Measurements from ENCODE around the gene MEIOB. TPM values are rescaled to one million over a fixed set of nuclear protein-coding genes. Genes with fewer than 3 reads are reported as not detected.

MEIOB gene
- total and polyA plus RNA-seq, 2 experiments from 2014 or later: 0.14 TPM; not detected in 1

GRCh38 chr16:1787056-1787321 lies 85.0 kb downstream of the MEIOB start:
- Histone ChIP-seq H3F3A (ENCODE audit: insufficient read depth) (0 out of 2 replicates have a peak, but pooled peaks cover 3% of the 10 kb centered on the region), H3K36me3 (ENCODE audit: low read depth) (no peaks in the 10 kb centered on the region; the same call in 1 of the 2 replicates), H2AFZ (no peak overlapping the region), H3K9ac (no peak overlapping the region), H3K4me3 (no peak overlapping the region), H3K79me2 (ENCODE audit: insufficient read depth) (peaks cover 46% of the 10 kb centered on the region), H3K27me3 (replicated peaks; ENCODE audit: insufficient read depth) (no peaks in the 10 kb centered on the region), H4K20me1 (ENCODE audit: insufficient read depth) (no peaks in the 10 kb centered on the region), H3K4me1 (ENCODE audit: insufficient read depth) (no peaks in the 10 kb centered on the region), H3K4me2 (ENCODE audit: unreplicated experiment) (no peak overlapping the region), H3K9me3 (ENCODE audit: low read depth) (no peaks in the 10 kb centered on the region), H3K27ac (no peak overlapping the region), H3K9me2 (ENCODE audit: insufficient read depth) (no peaks in the 10 kb centered on the region)
- WGBS, 2 experiments (ENCODE audit: low coverage in 1 of 2, low lambda C conversion rate in 2 of 2, missing lambda C conversion rate in 2 of 2): 73 to 80% methylated on average over 6 of the region's 6 CpGs
- TF ChIP-seq EZH2 (IDR thresholded peaks at IDR 0.05; ENCODE audit: insufficient read depth, poor library complexity, severe bottlenecking) (no peak), EZH2phosphoT487 (IDR thresholded peaks at IDR 0.05; ENCODE audit: insufficient read depth, low read depth) (no peak)
- in situ Hi-C loops (cut with MboI): no loop called here
- DNase-seq: no peak

GRCh38 chr16:1786242-1787055 lies 85.5 kb downstream of the MEIOB start:
- in situ Hi-C loops (cut with MboI): no loop called here
- Histone ChIP-seq H3F3A (ENCODE audit: insufficient read depth) (0 out of 2 replicates have a peak, but pooled peaks cover 3% of the 10 kb centered on the region), H3K4me3 (no peak overlapping the region), H3K27me3 (replicated peaks; ENCODE audit: insufficient read depth) (no peaks in the 10 kb centered on the region), H3K4me2 (ENCODE audit: unreplicated experiment) (no peak overlapping the region), H4K20me1 (ENCODE audit: insufficient read depth) (no peaks in the 10 kb centered on the region), H3K9ac (no peak overlapping the region), H3K36me3 (ENCODE audit: low read depth) (no peaks in the 10 kb centered on the region; the same call in 1 of the 2 replicates), H3K79me2 (ENCODE audit: insufficient read depth) (peaks cover 46% of the 10 kb centered on the region), H3K9me2 (ENCODE audit: insufficient read depth) (no peaks in the 10 kb centered on the region), H3K9me3 (ENCODE audit: low read depth) (no peaks in the 10 kb centered on the region), H3K4me1 (ENCODE audit: insufficient read depth) (no peaks in the 10 kb centered on the region), H3K27ac (no peak overlapping the region), H2AFZ (no peak overlapping the region)
- TF ChIP-seq EZH2 (IDR thresholded peaks at IDR 0.05; ENCODE audit: insufficient read depth, poor library complexity, severe bottlenecking): no peak
- no peak for TF ChIP-seq EZH2phosphoT487 (IDR thresholded peaks at IDR 0.05; ENCODE audit: insufficient read depth, low read depth)
- DNase-seq: no peak
- 86% methylated on average over 26 to 51 of the region's 51 CpGs for WGBS, 2 experiments (ENCODE audit: low coverage in 1 of 2, low lambda C conversion rate in 2 of 2, missing lambda C conversion rate in 2 of 2)

GRCh38 chr16:1785846-1786170 lies 86.2 kb downstream of the MEIOB start:
- no peak overlapping the region for H3K9ac ChIP-seq
- H3F3A ChIP-seq (ENCODE audit: insufficient read depth): 0 out of 2 replicates have a peak, but pooled peaks cover 4% of the 10 kb centered on the region
- no peak overlapping the region for H3K27ac ChIP-seq
- H3K36me3 ChIP-seq (ENCODE audit: low read depth): no peaks in the 10 kb centered on the region; the same call in 1 of the 2 replicates
- WGBS, 2 experiments (ENCODE audit: low coverage in 1 of 2, low lambda C conversion rate in 2 of 2, missing lambda C conversion rate in 2 of 2): 92 to 96% methylated on average over 13 to 14 of the region's 14 CpGs
- DNase-seq: no peak
- H3K79me2 ChIP-seq (ENCODE audit: insufficient read depth): peaks cover 53% of the 10 kb centered on the region
- no peak overlapping the region for H3K4me3 ChIP-seq
- no peak overlapping the region for H2AFZ ChIP-seq
- no peaks in the 10 kb centered on the region for H3K27me3 ChIP-seq (replicated peaks; ENCODE audit: insufficient read depth)
- H3K4me2 ChIP-seq (ENCODE audit: unreplicated experiment): no peak overlapping the region
- no peaks in the 10 kb centered on the region for H3K4me1 ChIP-seq (ENCODE audit: insufficient read depth)
- no peaks in the 10 kb centered on the region for H4K20me1 ChIP-seq (ENCODE audit: insufficient read depth)
- H3K9me2 ChIP-seq (ENCODE audit: insufficient read depth): no peaks in the 10 kb centered on the region
- no peaks in the 10 kb centered on the region for H3K9me3 ChIP-seq (ENCODE audit: low read depth)
- TF ChIP-seq EZH2 (IDR thresholded peaks at IDR 0.05; ENCODE audit: insufficient read depth, poor library complexity, severe bottlenecking): no peak
- no peak for TF ChIP-seq EZH2phosphoT487 (IDR thresholded peaks at IDR 0.05; ENCODE audit: insufficient read depth, low read depth)
- in situ Hi-C loops (cut with MboI): no loop called here

- Histone ChIP-seq H2AFZ (no peak overlapping the region), H3K27me3 (replicated peaks; ENCODE audit: insufficient read depth) (no peaks in the 10 kb centered on the region), H3K4me2 (ENCODE audit: unreplicated experiment) (no peak overlapping the region), H3F3A (ENCODE audit: insufficient read depth) (0 out of 2 replicates have a peak, but pooled peaks cover 8% of the 10 kb centered on the region), H3K9me2 (ENCODE audit: insufficient read depth) (no peaks in the 10 kb centered on the region), H3K27ac (no peak overlapping the region), H3K9me3 (ENCODE audit: low read depth) (no peaks in the 10 kb centered on the region), H3K79me2 (ENCODE audit: insufficient read depth) (peaks cover 58% of the 10 kb centered on the region), H4K20me1 (ENCODE audit: insufficient read depth) (no peaks in the 10 kb centered on the region), H3K9ac (no peak overlapping the region), H3K4me3 (no peak overlapping the region), H3K36me3 (ENCODE audit: low read depth) (no peaks in the 10 kb centered on the region; the same call in 1 of the 2 replicates), H3K4me1 (ENCODE audit: insufficient read depth) (no peaks in the 10 kb centered on the region)
- in situ Hi-C loops (cut with MboI): no loop called here
- DNase-seq: no peak
- 86% methylated on average over 26 of the region's 26 CpGs for WGBS, 2 experiments (ENCODE audit: low coverage in 1 of 2, low lambda C conversion rate in 2 of 2, missing lambda C conversion rate in 2 of 2)
- no peak for TF ChIP-seq EZH2 (IDR thresholded peaks at IDR 0.05; ENCODE audit: insufficient read depth, poor library complexity, severe bottlenecking)
- TF ChIP-seq EZH2phosphoT487 (IDR thresholded peaks at IDR 0.05; ENCODE audit: insufficient read depth, low read depth): no peak
Observed at GRCh38 chr16:1784977-1785845, 86.8 kb downstream of the MEIOB start.

Other genes with a start within 250 kb of the MEIOB start
- 51.8 and 55.9 TPM in 2 replicates for gene JPT2, start 193.9 kb downstream of the MEIOB start, total RNA-seq (2014; rRNA removed; shearing (Covaris generic))
- 6.5 and 8.0 TPM in 2 replicates for gene JPT2, start 193.9 kb downstream of the MEIOB start, polyA plus RNA-seq (2016; fragmentation: Nextera tagmentation; extraction: Ambion mirVana)
- 28.3 and 58.9 TPM in 2 replicates for gene MAPK8IP3, start 166.0 kb downstream of the MEIOB start, total RNA-seq (2014; rRNA removed; shearing (Covaris generic))
- gene MAPK8IP3, start 166.0 kb downstream of the MEIOB start, polyA plus RNA-seq (2016; fragmentation: Nextera tagmentation; extraction: Ambion mirVana): 9.1 and 10.0 TPM in 2 replicates
- gene NME3, start 100.6 kb downstream of the MEIOB start, total RNA-seq (2014; rRNA removed; shearing (Covaris generic)): 45.3 and 57.7 TPM in 2 replicates
- gene NME3, start 100.6 kb downstream of the MEIOB start, polyA plus RNA-seq (2016; fragmentation: Nextera tagmentation; extraction: Ambion mirVana): 50.8 and 55.4 TPM in 2 replicates
- 9.3 and 12.3 TPM in 2 replicates for gene EME2, start 99.4 kb downstream of the MEIOB start, total RNA-seq (2014; rRNA removed; shearing (Covaris generic))
- 3.1 and 3.9 TPM in 2 replicates for gene EME2, start 99.4 kb downstream of the MEIOB start, polyA plus RNA-seq (2016; fragmentation: Nextera tagmentation; extraction: Ambion mirVana)
- 96.5 and 99.4 TPM in 2 replicates for gene MRPS34, start 99.0 kb downstream of the MEIOB start, total RNA-seq (2014; rRNA removed; shearing (Covaris generic))
- gene MRPS34, start 99.0 kb downstream of the MEIOB start, polyA plus RNA-seq (2016; fragmentation: Nextera tagmentation; extraction: Ambion mirVana): 113 and 119 TPM in 2 replicates
- 35.3 and 50.2 TPM in 2 replicates for gene SPSB3, start 89.6 kb downstream of the MEIOB start, total RNA-seq (2014; rRNA removed; shearing (Covaris generic))
- gene SPSB3, start 89.6 kb downstream of the MEIOB start, polyA plus RNA-seq (2016; fragmentation: Nextera tagmentation; extraction: Ambion mirVana): 35.1 and 35.6 TPM in 2 replicates
- 88.9 and 189 TPM in 2 replicates for gene NUBP2, start 89.2 kb downstream of the MEIOB start, total RNA-seq (2014; rRNA removed; shearing (Covaris generic))
- gene NUBP2, start 89.2 kb downstream of the MEIOB start, polyA plus RNA-seq (2016; fragmentation: Nextera tagmentation; extraction: Ambion mirVana): 64.3 and 66.4 TPM in 2 replicates
- gene IGFALS, start 78.5 kb downstream of the MEIOB start, total RNA-seq (2014; rRNA removed; shearing (Covaris generic)): 0.51 TPM in 1 of 2 replicates, not detected in the other
- gene IGFALS, start 78.5 kb downstream of the MEIOB start, polyA plus RNA-seq (2016; fragmentation: Nextera tagmentation; extraction: Ambion mirVana): not detected in 2 replicates
- 48.4 and 76.5 TPM in 2 replicates for gene HAGH, start 45.3 kb downstream of the MEIOB start, total RNA-seq (2014; rRNA removed; shearing (Covaris generic))
- gene HAGH, start 45.3 kb downstream of the MEIOB start, polyA plus RNA-seq (2016; fragmentation: Nextera tagmentation; extraction: Ambion mirVana): 45.5 and 48.9 TPM in 2 replicates
- 40.9 and 55.3 TPM in 2 replicates for gene FAHD1, start 45.0 kb downstream of the MEIOB start, total RNA-seq (2014; rRNA removed; shearing (Covaris generic))
- 39.7 and 40.6 TPM in 2 replicates for gene FAHD1, start 45.0 kb downstream of the MEIOB start, polyA plus RNA-seq (2016; fragmentation: Nextera tagmentation; extraction: Ambion mirVana)
- not detected in 2 replicates for gene HS3ST6, start 46.3 kb upstream of the MEIOB start, total RNA-seq (2014; rRNA removed; shearing (Covaris generic))
- gene HS3ST6, start 46.3 kb upstream of the MEIOB start, polyA plus RNA-seq (2016; fragmentation: Nextera tagmentation; extraction: Ambion mirVana): not detected in 2 replicates
- 13.9 and 14.1 TPM in 2 replicates for gene MSRB1, start 71.0 kb upstream of the MEIOB start, total RNA-seq (2014; rRNA removed; shearing (Covaris generic))
- gene MSRB1, start 71.0 kb upstream of the MEIOB start, polyA plus RNA-seq (2016; fragmentation: Nextera tagmentation; extraction: Ambion mirVana): 26.9 and 27.4 TPM in 2 replicates
- gene RPL3L, start 82.5 kb upstream of the MEIOB start, total RNA-seq (2014; rRNA removed; shearing (Covaris generic)): not detected in 2 replicates
- gene RPL3L, start 82.5 kb upstream of the MEIOB start, polyA plus RNA-seq (2016; fragmentation: Nextera tagmentation; extraction: Ambion mirVana): not detected in 2 replicates
- gene NDUFB10, start 87.4 kb upstream of the MEIOB start, total RNA-seq (2014; rRNA removed; shearing (Covaris generic)): 136 and 220 TPM in 2 replicates
- 266 and 279 TPM in 2 replicates for gene NDUFB10, start 87.4 kb upstream of the MEIOB start, polyA plus RNA-seq (2016; fragmentation: Nextera tagmentation; extraction: Ambion mirVana)
- gene RPS2, start 92.7 kb upstream of the MEIOB start, total RNA-seq (2014; rRNA removed; shearing (Covaris generic)): 1,339 and 1,536 TPM in 2 replicates
- 1,060 and 1,077 TPM in 2 replicates for gene RPS2, start 92.7 kb upstream of the MEIOB start, polyA plus RNA-seq (2016; fragmentation: Nextera tagmentation; extraction: Ambion mirVana)
- not detected in 2 replicates for gene RNF151, start 94.7 kb upstream of the MEIOB start, total RNA-seq (2014; rRNA removed; shearing (Covaris generic))
- gene RNF151, start 94.7 kb upstream of the MEIOB start, polyA plus RNA-seq (2016; fragmentation: Nextera tagmentation; extraction: Ambion mirVana): 0.25 TPM in 1 of 2 replicates, not detected in the other
- gene TBL3, start 99.9 kb upstream of the MEIOB start, total RNA-seq (2014; rRNA removed; shearing (Covaris generic)): 43.7 and 68.5 TPM in 2 replicates
- gene TBL3, start 99.9 kb upstream of the MEIOB start, polyA plus RNA-seq (2016; fragmentation: Nextera tagmentation; extraction: Ambion mirVana): 46.8 and 52.0 TPM in 2 replicates
- not detected in 2 replicates for gene NOXO1, start 109.3 kb upstream of the MEIOB start, total RNA-seq (2014; rRNA removed; shearing (Covaris generic))
- gene NOXO1, start 109.3 kb upstream of the MEIOB start, polyA plus RNA-seq (2016; fragmentation: Nextera tagmentation; extraction: Ambion mirVana): 0.23 TPM in 1 of 2 replicates, not detected in the other
- gene GFER, start 112.0 kb upstream of the MEIOB start, total RNA-seq (2014; rRNA removed; shearing (Covaris generic)): 16.4 and 26.4 TPM in 2 replicates
- 31.0 and 31.6 TPM in 2 replicates for gene GFER, start 112.0 kb upstream of the MEIOB start, polyA plus RNA-seq (2016; fragmentation: Nextera tagmentation; extraction: Ambion mirVana)
- gene SYNGR3, start 117.8 kb upstream of the MEIOB start, total RNA-seq (2014; rRNA removed; shearing (Covaris generic)): 0.22 and 0.76 TPM in 2 replicates
- 0.72 and 1.3 TPM in 2 replicates for gene SYNGR3, start 117.8 kb upstream of the MEIOB start, polyA plus RNA-seq (2016; fragmentation: Nextera tagmentation; extraction: Ambion mirVana)
- 21.2 and 23.4 TPM in 2 replicates for gene ZNF598, start 137.7 kb upstream of the MEIOB start, total RNA-seq (2014; rRNA removed; shearing (Covaris generic))
- gene ZNF598, start 137.7 kb upstream of the MEIOB start, polyA plus RNA-seq (2016; fragmentation: Nextera tagmentation; extraction: Ambion mirVana): 12.2 and 14.1 TPM in 2 replicates
- not detected in 2 replicates for gene NPW, start 147.6 kb upstream of the MEIOB start, total RNA-seq (2014; rRNA removed; shearing (Covaris generic))
- gene NPW, start 147.6 kb upstream of the MEIOB start, polyA plus RNA-seq (2016; fragmentation: Nextera tagmentation; extraction: Ambion mirVana): 2.1 and 3.0 TPM in 2 replicates
- gene NHERF2, start 154.7 kb upstream of the MEIOB start, total RNA-seq (2014; rRNA removed; shearing (Covaris generic)): 27.3 and 39.7 TPM in 2 replicates
- 29.0 and 45.1 TPM in 2 replicates for gene NHERF2, start 154.7 kb upstream of the MEIOB start, polyA plus RNA-seq (2016; fragmentation: Nextera tagmentation; extraction: Ambion mirVana)
- 19.9 and 22.8 TPM in 2 replicates for gene NTHL1, start 175.7 kb upstream of the MEIOB start, total RNA-seq (2014; rRNA removed; shearing (Covaris generic))
- 20.3 and 21.2 TPM in 2 replicates for gene NTHL1, start 175.7 kb upstream of the MEIOB start, polyA plus RNA-seq (2016; fragmentation: Nextera tagmentation; extraction: Ambion mirVana)
- 53.7 and 84.6 TPM in 2 replicates for gene TSC2, start 175.8 kb upstream of the MEIOB start, total RNA-seq (2014; rRNA removed; shearing (Covaris generic))
- gene TSC2, start 175.8 kb upstream of the MEIOB start, polyA plus RNA-seq (2016; fragmentation: Nextera tagmentation; extraction: Ambion mirVana): 43.3 and 52.2 TPM in 2 replicates